WTC11 (cell line): Measurements from ENCODE around the gene EP400. TPM values are rescaled to one million over a fixed set of nuclear protein-coding genes. Genes with fewer than 3 reads are reported as not detected.

ENCODE experiments used
- ATAC-seq: fragments of 200-7000 bp; cut with Tn5 transposase; 2 replicates; pipeline ENCODE4 v1.10.0; 2021; ENCODE audit warnings: mild to moderate bottlenecking, moderate library complexity
- CTCF ChIA-PET: fragments of 300-600 bp; sonication (Branson Sonifier 250); formaldehyde crosslinking; loops from one replicate; lab custom pipeline; 2021; ENCODE audit warnings: antibody characterized with exemption; lab: Charles Lee
- POLR2A ChIA-PET: fragments of 350-600 bp; sonication (Branson Sonifier 250); formaldehyde crosslinking; loops from one replicate; lab custom pipeline; 2021; ENCODE audit warnings: antibody characterized with exemption; lab: Charles Lee
- DNase-seq: peaks from one replicate; pipeline ENCODE4 v3.0.0; 2021; ENCODE audit warnings: low spot score
- H3K27ac Mint-ChIP-seq: 2 replicates; pipeline ENCODE4 v1.8.0; 2021; ENCODE audit warnings: mixed read lengths
- H3K27me3 Mint-ChIP-seq: 2 replicates; pipeline ENCODE4 v1.8.0; 2021; ENCODE audit warnings: low read depth, mild to moderate bottlenecking, moderate library complexity, mixed read lengths
- H3K36me3 Mint-ChIP-seq: 2 replicates; pipeline ENCODE4 v1.8.0; 2021; ENCODE audit warnings: mixed read lengths
- H3K4me1 Mint-ChIP-seq: 2 replicates; pipeline ENCODE4 v1.8.0; 2022; ENCODE audit warnings: mixed read lengths
- H3K4me3 Mint-ChIP-seq: 2 replicates; pipeline ENCODE4 v1.8.0; 2021; ENCODE audit warnings: mild to moderate bottlenecking, moderate library complexity, mixed read lengths
- H3K9me3 Mint-ChIP-seq: 2 replicates; pipeline ENCODE4 v1.8.0; 2021; ENCODE audit warnings: mixed read lengths
- ATF6 ChIP-seq: sonication (generic); formaldehyde crosslinking; IDR thresholded peaks from 2 replicates; pipeline ENCODE4 v1.8.1; 2023; ENCODE audit warnings: mild to moderate bottlenecking, missing genetic modification reagents
- CREM ChIP-seq: sonication (generic); formaldehyde crosslinking; IDR thresholded peaks from 2 replicates; pipeline ENCODE4 v1.8.1; 2022; ENCODE audit warnings: mild to moderate bottlenecking, missing genetic modification reagents, moderate library complexity
- CTCF ChIP-seq: fragments of 200-600 bp; IDR thresholded peaks from 2 replicates; pipeline ENCODE4 v1.8.0; 2022; ENCODE audit warnings: antibody characterized with exemption
- EMX1 ChIP-seq: fragments of 250-450 bp; sonication (Bioruptor Pico); IDR thresholded peaks from 2 replicates; pipeline ENCODE4 v1.8.0; 2021; ENCODE audit warnings: mild to moderate bottlenecking
- FOXJ3 ChIP-seq: sonication (generic); formaldehyde crosslinking; IDR thresholded peaks from 2 replicates; pipeline ENCODE4 v1.9.0; 2021; ENCODE audit warnings: missing genetic modification reagents, mild to moderate bottlenecking, borderline replicate concordance
- FOXP4 ChIP-seq: sonication (generic); formaldehyde crosslinking; IDR thresholded peaks from 2 replicates; pipeline ENCODE4 v1.8.0; 2022; ENCODE audit warnings: mild to moderate bottlenecking, missing genetic modification reagents
- GABPB1 ChIP-seq: sonication (generic); formaldehyde crosslinking; IDR thresholded peaks from 2 replicates; pipeline ENCODE4 v1.8.1; 2023; ENCODE audit warnings: mild to moderate bottlenecking, missing genetic modification reagents
- GRHL2 ChIP-seq: fragments of 250-450 bp; sonication (Bioruptor Pico); IDR thresholded peaks from 2 replicates; pipeline ENCODE4 v1.8.0; 2022; ENCODE audit warnings: mild to moderate bottlenecking, moderate library complexity; ENCODE audit not compliant: insufficient replicate concordance, severe bottlenecking
- IRF1 ChIP-seq: sonication (generic); formaldehyde crosslinking; IDR thresholded peaks from 2 replicates; pipeline ENCODE4 v1.8.0; 2023; ENCODE audit warnings: missing genetic modification reagents
- JAZF1 ChIP-seq: fragments of 250-450 bp; sonication (Bioruptor Pico); IDR thresholded peaks from 2 replicates; pipeline ENCODE4 v1.9.0; 2021; ENCODE audit warnings: moderate library complexity, mild to moderate bottlenecking, inconsistent platforms
- MLX ChIP-seq: sonication (generic); formaldehyde crosslinking; IDR thresholded peaks from 2 replicates; pipeline ENCODE4 v1.8.1; 2023; ENCODE audit warnings: mild to moderate bottlenecking, missing genetic modification reagents, moderate library complexity
- SMAD4 ChIP-seq: sonication (generic); formaldehyde crosslinking; IDR thresholded peaks from 2 replicates; pipeline ENCODE4 v1.8.0; 2022; ENCODE audit warnings: mild to moderate bottlenecking, missing genetic modification reagents
- SP1 ChIP-seq: sonication (generic); formaldehyde crosslinking; conservative IDR thresholded peaks from 2 replicates; pipeline ENCODE4 v1.8.1; 2022; ENCODE audit warnings: missing genetic modification reagents
- ZBTB43 ChIP-seq: sonication (generic); formaldehyde crosslinking; IDR thresholded peaks from 2 replicates; pipeline ENCODE4 v1.8.1; 2023; ENCODE audit warnings: mild to moderate bottlenecking, missing genetic modification reagents
- ZMAT4 ChIP-seq: fragments of 250-450 bp; sonication (Bioruptor Pico); IDR thresholded peaks from 2 replicates; pipeline ENCODE4 v1.9.0; 2021; ENCODE audit warnings: mild to moderate bottlenecking
- ZNF317 ChIP-seq: sonication (generic); formaldehyde crosslinking; IDR thresholded peaks from 2 replicates; pipeline ENCODE4 v1.8.1; 2023; ENCODE audit warnings: low read depth, mild to moderate bottlenecking, moderate library complexity, missing genetic modification reagents, borderline replicate concordance
- ZNF423 ChIP-seq: fragments of 250-450 bp; sonication (Bioruptor Pico); IDR thresholded peaks from 2 replicates; pipeline ENCODE4 v2.1.2; 2022; ENCODE audit warnings: mild to moderate bottlenecking, moderate library complexity
- ZNF532 ChIP-seq: fragments of 250-450 bp; sonication (Bioruptor Pico); IDR thresholded peaks from 2 replicates; pipeline ENCODE4 v1.9.0; 2021; ENCODE audit warnings: mild to moderate bottlenecking, borderline replicate concordance
- ZNF671 ChIP-seq: fragments of 250-450 bp; sonication (Bioruptor Pico); IDR thresholded peaks from 2 replicates; pipeline ENCODE4 v1.8.0; 2021; ENCODE audit warnings: mild to moderate bottlenecking
- total RNA-seq: library from RNA; stranded (reverse); gene quantifications from 3 replicates; pipeline ENCODE4 v1.2.3, GENCODE V29; 2021

EP400 gene
- total RNA-seq, 1 experiment from 2014 or later, result 75.8 TPM

- no peak for ATAC-seq
- Mint-ChIP-seq H3K36me3 (peaks cover 14% of the 10 kb centered on the region), H3K27ac (no peak overlapping the region), H3K27me3 (no peaks in the 10 kb centered on the region), H3K4me3 (no peak overlapping the region), H3K9me3 (no peaks in the 10 kb centered on the region), H3K4me1 (no peaks in the 10 kb centered on the region)
- no peak for DNase-seq
- no peak for TF ChIP-seq ZMAT4 (CRISPR knock-in tag)
- TF ChIP-seq ZNF423, result no peak
- TF ChIP-seq FOXJ3 (CRISPR knock-in tag), result no peak
- TF ChIP-seq IRF1, result no peak
- no peak for TF ChIP-seq GRHL2 (CRISPR knock-in tag)
- TF ChIP-seq SP1 (CRISPR knock-in tag), result no peak
- TF ChIP-seq ZNF532 (CRISPR knock-in tag), result no peak
- no peak for TF ChIP-seq SMAD4 (CRISPR knock-in tag)
- no peak for TF ChIP-seq ATF6 (CRISPR knock-in tag)
- TF ChIP-seq CTCF, result no peak
- TF ChIP-seq ZBTB43, result no peak
- no peak for TF ChIP-seq JAZF1
- no peak for TF ChIP-seq ZNF671 (CRISPR knock-in tag)
- TF ChIP-seq CREM (CRISPR knock-in tag), result no peak
- no peak for TF ChIP-seq FOXP4 (CRISPR knock-in tag)
- TF ChIP-seq EMX1, result no peak
- TF ChIP-seq GABPB1 (CRISPR knock-in tag), result no peak
- TF ChIP-seq ZNF317 (CRISPR knock-in tag), result no peak
- TF ChIP-seq MLX (CRISPR knock-in tag), result no peak
- ChIA-PET CTCF (no interaction called here), POLR2A (interaction anchor here (0.6 kb wide), 1 partner anchor 14 kb away, joined by 4 read pairs; no protein-coding TSS in a partner anchor)
These were observed 35.5 kb upstream of the EP400 start for GRCh38 chr12:131914179-131914702.
